Natural killer cell (primary cell): Measurements from ENCODE around the gene SRP14. TPM values are rescaled to one million over a fixed set of nuclear protein-coding genes. Genes with fewer than 3 reads are reported as not detected.

Experiments
- ATAC-seq, 3 donors: fragments of 150-1000 bp in 2 of 3; fragments of 200-7000 bp in 1 of 3; cut with Tn5 transposase; 1 replicate in 1 of 3; 2 replicates in 2 of 3; pipeline ENCODE4 v1.10.0; 2021; ENCODE audit warnings: mild to moderate bottlenecking in 2 of 3, moderate library complexity in 2 of 3
- DNase-seq, 2 donors: peaks; one replicate each; pipeline versions ENCODE4 v3.0.0 to v3.0.0-alpha.2; 2013 to 2021; ENCODE audit warnings: mixed read lengths in 1 of 2
- H3K27ac ChIP-seq: one replicate; pipeline ENCODE4 v1.5.1; 2013; ENCODE audit warnings: mild to moderate bottlenecking, low read length
- H3K27me3 ChIP-seq: one replicate; pipeline ENCODE4 v1.6.1; 2013; ENCODE audit warnings: low read length; ENCODE audit not compliant: control insufficient read depth, insufficient read depth
- H3K36me3 ChIP-seq: one replicate; pipeline ENCODE4 v1.6.1; 2013; ENCODE audit warnings: low read length; ENCODE audit not compliant: control insufficient read depth, insufficient read depth
- H3K4me1 ChIP-seq: one replicate; pipeline ENCODE4 v1.6.1; 2013; ENCODE audit warnings: low read length; ENCODE audit not compliant: control insufficient read depth, insufficient read depth
- H3K4me3 ChIP-seq: one replicate; pipeline ENCODE4 v1.5.1; 2013; ENCODE audit warnings: low read length
- H3K9me3 ChIP-seq: one replicate; pipeline ENCODE4 v1.6.1; 2013; ENCODE audit warnings: low read length; ENCODE audit not compliant: control insufficient read depth, insufficient read depth
- H3K27ac Mint-ChIP-seq, 2 donors: one replicate each; pipeline ENCODE4 v1.8.0; 2022; ENCODE audit warnings: mild to moderate bottlenecking in 2 of 2, mixed read lengths in 2 of 2, moderate library complexity in 1 of 2
- H3K27me3 Mint-ChIP-seq, 2 donors: one replicate each; pipeline ENCODE4 v1.8.0; 2022; ENCODE audit warnings: low read depth in 2 of 2, mixed read lengths in 2 of 2
- H3K36me3 Mint-ChIP-seq: one replicate; pipeline ENCODE4 v1.8.0; 2022; ENCODE audit warnings: mixed read lengths
- H3K4me1 Mint-ChIP-seq, 2 donors: one replicate each; pipeline ENCODE4 v1.8.0; 2022; ENCODE audit warnings: mixed read lengths in 2 of 2
- H3K4me3 Mint-ChIP-seq: one replicate; pipeline ENCODE4 v1.8.0; 2022; ENCODE audit warnings: mild to moderate bottlenecking, moderate library complexity, mixed read lengths
- H3K9me3 Mint-ChIP-seq, 2 donors: one replicate each; pipeline ENCODE4 v1.8.0; 2022; ENCODE audit warnings: mixed read lengths in 2 of 2
- WGBS: methylation state at CpG from one replicate; pipeline ENCODE4 v1.1.7; 2013; ENCODE audit warnings: missing lambda C conversion rate; ENCODE audit not compliant: insufficient coverage; 5-methylcytosine and 5-hydroxymethylcytosine counted together
- intact Hi-C: fragments of 100-400 bp; cut with micrococcal nuclease; formaldehyde crosslinking; loops from one replicate; pipeline ENCODE4 v1.14.2; 2022
- total RNA-seq, 4 donors: library from RNA; stranded (reverse); fragments of 120-200 nt in 1 of 4; gene quantifications; one replicate each; pipeline versions ENCODE4 v1.2.3 to v1.2.4, GENCODE V29; 2013 to 2022
- TF ChIP-seq, protein P1 (sequence below): fragments of 200-600 bp; IDR thresholded peaks from one replicate; pipeline ENCODE4 v1.8.0; 2022; ENCODE audit warnings: antibody characterized with exemption

The SRP14 gene
- total RNA-seq, 3 donors from 2014 or later (not counting 1 experiment from before 2014, with no cell fraction given), result 126 to 143 (median 127) TPM

DNA sequence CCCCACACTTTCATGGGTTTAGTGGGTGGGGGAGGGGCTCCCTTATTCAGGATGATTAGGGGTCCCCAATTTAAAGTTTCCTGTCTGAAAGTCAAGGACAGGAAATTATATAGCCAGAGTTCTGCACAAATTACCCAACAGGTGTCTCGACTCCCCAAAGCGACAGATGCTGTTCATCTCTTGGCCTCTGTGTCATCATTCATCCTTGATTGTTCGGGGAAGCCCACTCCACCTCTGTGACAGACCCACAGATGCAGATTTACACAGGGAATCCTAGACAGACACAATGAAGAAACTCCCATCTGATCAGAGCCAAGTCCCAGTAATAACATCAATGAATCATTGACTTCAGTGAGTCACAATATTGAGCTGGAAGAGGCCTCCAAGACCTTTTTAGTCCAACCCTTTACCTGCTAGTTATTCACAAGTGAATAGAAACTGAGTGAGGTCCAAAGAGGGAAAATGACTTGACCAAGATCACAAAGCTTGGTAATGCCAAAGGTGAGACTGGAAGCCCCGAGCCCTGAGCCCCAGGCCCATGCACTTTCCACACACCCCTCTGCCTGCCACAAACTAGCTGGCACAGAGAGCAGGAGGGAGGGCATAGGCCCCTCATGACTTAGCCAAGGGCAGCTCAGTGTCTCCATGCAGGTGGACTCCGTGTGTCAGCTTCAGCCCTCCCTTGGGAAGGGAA lies 7.9 kb upstream of the SRP14 start:
- WGBS, result 79% methylated on average over 5 of the region's 5 CpGs
- Histone ChIP-seq H3K9me3 (no peaks in the 10 kb centered on the region), H3K4me3 (no peak overlapping the region), H3K36me3 (no peaks in the 10 kb centered on the region), H3K27ac (peak overlapping the region; percentile 45), H3K4me1 (peaks cover 49% of the 10 kb centered on the region), H3K27me3 (no peaks in the 10 kb centered on the region)
- Mint-ChIP-seq H3K27me3 (no peaks in the 10 kb centered on the region), H3K36me3 (no peaks in the 10 kb centered on the region), H3K4me3 (no peak overlapping the region), H3K4me1 (peaks cover 35 to 54% of the 10 kb centered on the region in 2 donors), H3K9me3 (peaks cover 0 to 2% of the 10 kb centered on the region in 2 donors), H3K27ac (peak overlapping the region in 1 of 2 donors; percentile 93)
- ATAC-seq (no peak), DNase-seq (no peak)
- intact Hi-C loops, result loop anchor here (5.0 kb wide), 1 partner anchor 60 kb away; the partner anchor contains the start of gene BMF
- TF ChIP-seq, protein P1, sequence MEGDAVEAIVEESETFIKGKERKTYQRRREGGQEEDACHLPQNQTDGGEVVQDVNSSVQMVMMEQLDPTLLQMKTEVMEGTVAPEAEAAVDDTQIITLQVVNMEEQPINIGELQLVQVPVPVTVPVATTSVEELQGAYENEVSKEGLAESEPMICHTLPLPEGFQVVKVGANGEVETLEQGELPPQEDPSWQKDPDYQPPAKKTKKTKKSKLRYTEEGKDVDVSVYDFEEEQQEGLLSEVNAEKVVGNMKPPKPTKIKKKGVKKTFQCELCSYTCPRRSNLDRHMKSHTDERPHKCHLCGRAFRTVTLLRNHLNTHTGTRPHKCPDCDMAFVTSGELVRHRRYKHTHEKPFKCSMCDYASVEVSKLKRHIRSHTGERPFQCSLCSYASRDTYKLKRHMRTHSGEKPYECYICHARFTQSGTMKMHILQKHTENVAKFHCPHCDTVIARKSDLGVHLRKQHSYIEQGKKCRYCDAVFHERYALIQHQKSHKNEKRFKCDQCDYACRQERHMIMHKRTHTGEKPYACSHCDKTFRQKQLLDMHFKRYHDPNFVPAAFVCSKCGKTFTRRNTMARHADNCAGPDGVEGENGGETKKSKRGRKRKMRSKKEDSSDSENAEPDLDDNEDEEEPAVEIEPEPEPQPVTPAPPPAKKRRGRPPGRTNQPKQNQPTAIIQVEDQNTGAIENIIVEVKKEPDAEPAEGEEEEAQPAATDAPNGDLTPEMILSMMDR, result no peak

DNA sequence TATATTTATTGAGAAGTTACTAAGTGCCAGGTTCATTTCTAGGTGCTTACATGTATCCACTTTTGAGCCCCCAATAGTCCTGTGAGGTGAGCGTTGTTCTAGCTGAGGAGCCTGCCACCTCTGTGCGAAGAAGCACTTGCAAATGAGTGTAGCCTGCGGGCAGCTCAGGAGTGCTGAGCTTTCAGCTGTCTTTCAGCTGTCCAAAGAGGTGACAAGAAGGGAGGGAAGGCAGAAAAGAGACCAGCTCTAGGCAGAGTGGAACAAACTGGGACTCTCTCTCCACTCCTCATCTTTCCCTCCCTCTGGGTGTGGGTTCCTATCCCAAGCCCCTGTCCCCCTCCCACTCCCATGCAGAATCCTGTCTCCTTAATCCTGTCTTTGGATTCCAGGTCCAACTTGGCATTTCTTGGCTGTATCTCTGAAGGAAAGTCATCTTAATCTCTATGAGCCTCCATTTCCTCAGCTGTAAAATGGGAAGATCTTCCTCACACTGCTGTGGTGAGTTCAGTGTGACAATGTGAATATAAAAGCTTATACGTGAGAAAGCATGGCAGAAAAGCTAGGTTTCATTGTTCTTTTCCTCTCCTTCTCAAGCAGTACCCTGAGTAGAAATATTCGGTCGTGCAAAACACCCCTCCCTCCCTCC lies 6.7 kb upstream of the SRP14 start:
- DNase-seq, result no peak
- Histone ChIP-seq H3K9me3 (no peaks in the 10 kb centered on the region), H3K36me3 (no peaks in the 10 kb centered on the region), H3K4me1 (peaks cover 47% of the 10 kb centered on the region), H3K4me3 (no peak overlapping the region), H3K27ac (no peak overlapping the region), H3K27me3 (no peaks in the 10 kb centered on the region)
- TF ChIP-seq, protein P1, result no peak
- WGBS, result 84% methylated on average over 6 of the region's 6 CpGs
- peaks cover 0 to 2% of the 10 kb centered on the region in 2 donors for H3K9me3 Mint-ChIP-seq
- ATAC-seq, result no peak
- H3K4me1 Mint-ChIP-seq, result peaks cover 35 to 47% of the 10 kb centered on the region in 2 donors
- intact Hi-C loops, result loop anchor here (1.0 to 5.0 kb wide), 2 partner anchors 62 to 229 kb away; partner anchors contain the start of gene BMF
- H3K27me3 Mint-ChIP-seq, result no peaks in the 10 kb centered on the region
- peak overlapping the region; percentile 45 for H3K4me3 Mint-ChIP-seq
- peak overlapping the region; percentile 60 to 83 for H3K27ac Mint-ChIP-seq
- H3K36me3 Mint-ChIP-seq, result no peaks in the 10 kb centered on the region

DNA sequence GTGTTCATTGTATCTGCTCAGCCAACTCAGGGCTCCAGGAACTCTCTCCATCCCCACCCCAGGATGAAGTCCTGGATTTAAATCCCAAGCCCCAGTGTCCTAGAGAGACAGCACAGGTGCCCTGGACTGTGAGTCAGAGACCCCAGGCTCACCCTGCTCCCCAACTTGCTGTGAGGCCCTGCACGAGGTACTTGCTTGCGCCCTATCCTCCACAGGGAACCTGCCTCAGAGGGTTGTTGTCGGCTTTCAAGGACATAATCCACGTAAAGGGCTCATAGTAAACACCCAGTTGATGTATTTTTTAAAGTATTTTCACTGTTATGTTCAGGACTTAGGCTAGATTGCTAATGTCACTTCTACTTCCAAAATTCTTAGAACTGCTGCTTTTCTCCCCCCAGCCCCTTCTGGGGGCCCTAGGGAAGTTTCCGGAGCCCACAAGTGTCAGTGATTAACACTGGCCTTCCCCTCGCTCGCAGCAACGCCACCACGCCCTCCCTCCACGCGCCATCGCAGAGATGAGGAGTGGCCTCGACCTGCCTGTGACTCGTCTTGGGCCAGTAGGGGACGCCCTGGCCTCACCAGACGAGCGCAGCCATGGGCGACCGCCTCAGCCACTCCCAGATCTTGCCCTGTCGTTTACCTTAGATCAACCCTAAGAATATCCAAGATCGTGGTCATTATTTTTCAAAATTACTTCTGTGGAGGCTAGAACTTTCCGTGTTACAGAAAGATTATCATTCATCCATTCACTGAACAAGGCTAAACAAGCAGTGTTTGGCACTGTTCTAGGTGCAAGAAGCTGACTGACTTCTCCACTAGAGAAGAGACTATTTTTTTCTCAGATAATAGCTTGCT lies 6.0 kb upstream of the SRP14 start:
- Histone ChIP-seq H3K4me1 (peaks cover 43% of the 10 kb centered on the region), H3K36me3 (no peaks in the 10 kb centered on the region), H3K4me3 (no peak overlapping the region), H3K27me3 (no peaks in the 10 kb centered on the region), H3K9me3 (no peaks in the 10 kb centered on the region), H3K27ac (no peak overlapping the region)
- WGBS, result 8% methylated on average over 22 of the region's 22 CpGs
- H3K4me1 Mint-ChIP-seq, result peaks cover 29 to 46% of the 10 kb centered on the region in 2 donors
- intact Hi-C loops, result loop anchor here (1.0 to 5.0 kb wide), 2 partner anchors 62 to 229 kb away; partner anchors contain the start of gene BMF
- TF ChIP-seq, protein P1, result peak; percentile 78
- H3K9me3 Mint-ChIP-seq, result no peaks in the 10 kb centered on the region
- no peaks in the 10 kb centered on the region for H3K36me3 Mint-ChIP-seq
- DNase-seq, result peak; percentile 75 to 90
- peak overlapping the region; percentile 60 to 83 for H3K27ac Mint-ChIP-seq
- peak; percentile 91 to 97 (median 94) for ATAC-seq
- H3K27me3 Mint-ChIP-seq, result no peaks in the 10 kb centered on the region
- H3K4me3 Mint-ChIP-seq, result peak overlapping the region; percentile 45
